Fibroblast of pulmonary artery (primary cell): ENCODE results near the gene ANTXR2.
A peak's percentile ranks its signal among the peaks of the same experiment; 100 is the strongest.

Experiments
- DNase-seq: peaks from one replicate; pipeline ENCODE4 v3.0.0-alpha.2; 2010; ENCODE audit warnings: low read depth
- H3K4me3 ChIP-seq: replicated peaks from 2 replicates; pipeline ENCODE4 v1.5.1; 2011; ENCODE audit warnings: low read depth, mild to moderate bottlenecking, control low read depth, low read length, moderate library complexity
- TF ChIP-seq, protein P1 (sequence below): IDR thresholded peaks from 2 replicates; pipeline ENCODE4 v1.5.1; 2011; ENCODE audit warnings: mild to moderate bottlenecking, control low read depth, low read length, inconsistent platforms; ENCODE audit errors: missing control alignments

ANTXR2 gene

DNA sequence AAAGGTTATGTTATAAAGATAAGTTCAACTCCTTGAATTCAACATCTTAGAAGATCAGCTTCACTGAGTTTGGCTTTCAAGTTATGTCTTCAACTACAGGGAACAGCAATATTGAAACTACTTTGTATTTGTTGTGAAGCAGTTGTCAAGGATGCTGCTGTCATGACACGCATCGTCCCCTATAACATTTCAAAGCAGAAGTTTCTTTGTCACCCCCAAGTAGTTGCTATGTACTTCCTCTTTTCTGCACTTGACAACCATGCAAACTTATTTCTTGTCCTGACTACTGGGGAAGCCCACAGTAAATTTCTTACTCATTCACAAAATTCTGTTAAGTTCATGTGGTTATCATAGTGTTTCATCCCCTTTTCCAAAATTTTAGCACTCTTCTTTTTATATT, 14.3 kb downstream of the ANTXR2 start:
- no peak for DNase-seq
- TF ChIP-seq, protein P1, sequence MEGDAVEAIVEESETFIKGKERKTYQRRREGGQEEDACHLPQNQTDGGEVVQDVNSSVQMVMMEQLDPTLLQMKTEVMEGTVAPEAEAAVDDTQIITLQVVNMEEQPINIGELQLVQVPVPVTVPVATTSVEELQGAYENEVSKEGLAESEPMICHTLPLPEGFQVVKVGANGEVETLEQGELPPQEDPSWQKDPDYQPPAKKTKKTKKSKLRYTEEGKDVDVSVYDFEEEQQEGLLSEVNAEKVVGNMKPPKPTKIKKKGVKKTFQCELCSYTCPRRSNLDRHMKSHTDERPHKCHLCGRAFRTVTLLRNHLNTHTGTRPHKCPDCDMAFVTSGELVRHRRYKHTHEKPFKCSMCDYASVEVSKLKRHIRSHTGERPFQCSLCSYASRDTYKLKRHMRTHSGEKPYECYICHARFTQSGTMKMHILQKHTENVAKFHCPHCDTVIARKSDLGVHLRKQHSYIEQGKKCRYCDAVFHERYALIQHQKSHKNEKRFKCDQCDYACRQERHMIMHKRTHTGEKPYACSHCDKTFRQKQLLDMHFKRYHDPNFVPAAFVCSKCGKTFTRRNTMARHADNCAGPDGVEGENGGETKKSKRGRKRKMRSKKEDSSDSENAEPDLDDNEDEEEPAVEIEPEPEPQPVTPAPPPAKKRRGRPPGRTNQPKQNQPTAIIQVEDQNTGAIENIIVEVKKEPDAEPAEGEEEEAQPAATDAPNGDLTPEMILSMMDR, result no peak
- no peak overlapping the region for H3K4me3 ChIP-seq

DNA sequence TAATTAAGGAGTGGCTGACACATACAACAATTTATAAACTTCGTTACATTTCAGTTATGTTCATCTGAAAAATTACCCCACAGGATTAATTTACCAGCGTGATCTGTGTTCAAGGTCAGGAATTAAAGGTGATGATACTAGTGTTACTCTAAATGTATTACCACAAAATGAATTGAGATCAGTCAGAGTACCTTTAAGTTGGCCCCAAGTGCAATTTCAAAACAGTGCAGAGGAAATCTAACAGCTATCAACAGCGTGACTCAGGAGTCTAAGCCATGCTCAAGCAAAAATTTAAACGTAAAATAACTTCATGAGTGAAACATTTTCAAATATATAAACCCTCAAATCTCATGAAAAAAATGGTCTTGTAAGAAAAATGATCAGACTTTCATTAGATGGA, 18.7 kb downstream of the ANTXR2 start:
- DNase-seq, result no peak
- H3K4me3 ChIP-seq, result no peak overlapping the region
- TF ChIP-seq, protein P1, result no peak

DNA sequence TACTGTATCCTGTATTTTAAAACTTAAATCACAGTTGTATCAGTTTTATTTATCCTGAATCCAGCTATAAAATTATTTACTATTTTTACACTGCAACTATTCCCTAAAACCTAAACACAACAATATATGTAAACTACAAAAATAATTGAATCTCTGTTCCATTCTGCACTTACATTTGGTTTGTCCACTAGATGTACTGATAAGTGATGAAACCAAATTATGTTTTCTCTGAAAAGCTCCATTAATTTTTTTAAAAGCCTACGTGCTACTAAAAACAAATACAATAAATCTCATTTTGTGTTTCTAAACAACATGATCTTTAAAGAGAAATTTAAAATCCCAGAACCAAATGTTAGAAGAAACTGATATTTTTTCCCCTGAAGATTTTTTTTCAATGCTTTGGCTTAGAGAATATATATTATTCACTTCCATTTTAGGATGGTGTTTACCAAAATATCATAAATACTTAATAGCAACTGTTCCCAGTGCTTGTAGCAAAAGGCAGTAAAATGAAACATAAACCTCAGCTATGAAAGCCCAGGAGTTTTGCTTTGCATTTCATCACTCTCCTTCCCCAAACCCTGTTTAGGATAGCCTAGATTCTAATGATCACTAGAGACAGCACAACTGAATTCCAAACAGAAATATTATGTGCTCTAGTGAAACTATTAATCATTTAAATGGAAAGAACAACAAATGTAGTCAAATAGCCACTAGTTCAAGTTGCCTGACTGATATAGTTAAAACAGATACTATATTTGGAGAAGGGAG, 19.7 kb downstream of the ANTXR2 start:
- no peak for DNase-seq
- TF ChIP-seq, protein P1, result no peak
- H3K4me3 ChIP-seq, result no peak overlapping the region

DNA sequence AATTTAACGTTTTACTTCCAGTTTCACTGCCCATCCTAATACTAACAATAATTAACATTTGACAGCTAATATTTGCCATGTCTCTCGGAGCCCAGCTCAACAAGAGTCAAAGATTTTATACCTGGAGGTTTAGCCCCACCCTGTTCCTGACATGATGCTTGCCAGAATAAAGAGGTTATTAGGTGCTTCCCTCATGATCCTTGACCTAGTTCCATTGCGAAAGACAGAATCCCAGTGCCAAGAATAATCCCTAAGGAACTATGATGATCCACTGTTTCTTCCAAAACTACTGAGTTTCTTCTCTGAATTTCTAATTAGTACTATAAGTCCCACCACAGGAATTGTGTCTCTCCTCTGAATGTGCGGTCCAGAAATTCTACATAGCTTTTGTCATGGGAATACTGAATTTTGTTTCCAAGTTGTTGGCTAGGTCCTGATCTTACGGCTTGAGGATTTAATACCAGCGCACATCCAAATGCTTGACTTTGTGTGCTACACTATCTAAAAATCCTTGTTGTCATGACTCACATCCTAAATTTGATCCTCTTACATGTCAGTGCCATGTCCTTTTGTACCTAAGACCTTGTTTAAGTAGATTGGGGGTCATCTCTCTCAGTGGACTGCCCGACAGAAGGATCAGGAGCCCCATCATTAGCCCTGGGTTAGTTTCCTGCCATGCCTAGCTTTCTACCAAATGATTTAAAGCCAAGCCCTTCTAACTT, 23.1 kb downstream of the ANTXR2 start:
- TF ChIP-seq, protein P1, result no peak
- DNase-seq, result no peak
- H3K4me3 ChIP-seq, result no peak overlapping the region

DNA sequence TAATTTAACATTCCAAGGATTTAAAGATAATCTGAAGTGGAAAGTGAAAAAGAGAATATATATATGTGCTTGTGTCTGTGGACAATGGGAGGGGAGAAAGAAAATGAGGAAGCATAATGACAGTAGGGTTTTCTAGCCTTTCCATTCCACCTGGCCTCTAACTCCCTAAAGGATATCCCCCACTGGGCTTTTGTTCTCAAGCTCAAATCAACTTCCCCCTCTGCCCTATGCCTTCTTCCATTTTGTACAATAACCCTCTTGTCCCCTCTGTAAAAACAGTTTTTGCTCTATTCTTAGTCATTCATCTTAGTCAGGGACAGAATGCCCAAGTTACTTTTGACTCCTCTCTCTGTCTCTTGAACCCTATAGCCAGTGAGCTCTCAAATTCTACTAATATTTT, 23.6 kb downstream of the ANTXR2 start:
- TF ChIP-seq, protein P1, result no peak
- H3K4me3 ChIP-seq, result no peak overlapping the region
- DNase-seq, result no peak

DNA sequence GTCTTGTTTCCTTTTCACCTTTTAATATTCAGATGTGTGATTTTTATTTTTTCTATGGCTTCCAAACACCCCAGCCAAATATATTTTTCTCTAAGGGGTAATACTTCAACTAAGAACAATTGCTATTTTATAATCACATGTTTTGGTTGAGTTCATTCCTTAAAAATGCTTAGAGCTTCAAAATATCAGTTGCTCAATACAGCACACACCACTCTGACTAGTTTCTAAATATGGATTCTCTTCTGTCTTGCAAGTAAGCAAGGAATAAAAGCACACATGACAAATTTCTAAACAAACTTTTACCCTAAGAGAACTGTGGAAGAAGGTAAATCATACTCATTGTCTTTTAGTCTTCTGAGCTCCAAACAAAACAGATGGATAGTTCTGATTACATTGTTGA, 27.2 kb downstream of the ANTXR2 start:
- H3K4me3 ChIP-seq, result no peak overlapping the region
- DNase-seq, result peak; percentile 86
- TF ChIP-seq, protein P1, result no peak
